Progenitor cell of endocrine pancreas (in vitro differentiated cells): ENCODE results near the gene BST1. TPM values are rescaled to one million over a fixed set of nuclear protein-coding genes. Genes with fewer than 3 reads are reported as not detected.

ENCODE experiments used
- DNase-seq: peaks from one replicate; pipeline ENCODE4 v3.0.0; 2021; ENCODE audit warnings: low spot score; ENCODE audit not compliant: unreplicated experiment
- H3K27ac Mint-ChIP-seq: 2 replicates; pipeline ENCODE4 v1.8.0; 2021; ENCODE audit warnings: mild to moderate bottlenecking, moderate library complexity, mixed read lengths
- H3K27me3 Mint-ChIP-seq: 2 replicates; pipeline ENCODE4 v1.8.0; 2021; ENCODE audit warnings: mixed read lengths
- H3K36me3 Mint-ChIP-seq: 2 replicates; pipeline ENCODE4 v1.8.0; 2022; ENCODE audit warnings: mixed read lengths; ENCODE audit not compliant: insufficient read depth
- H3K4me1 Mint-ChIP-seq: 2 replicates; pipeline ENCODE4 v1.8.0; 2021; ENCODE audit warnings: low read depth, mixed read lengths
- H3K4me3 Mint-ChIP-seq: 2 replicates; pipeline ENCODE4 v1.8.0; 2021; ENCODE audit warnings: low read depth, mild to moderate bottlenecking, moderate library complexity, mixed read lengths
- H3K9me3 Mint-ChIP-seq: 2 replicates; pipeline ENCODE4 v1.8.0; 2021; ENCODE audit warnings: low read depth, mixed read lengths
- CTCF ChIP-seq: fragments of 200-600 bp; sonication (generic); IDR thresholded peaks from one replicate; pipeline ENCODE4 v1.5.0; 2021; ENCODE audit warnings: antibody characterized with exemption, mild to moderate bottlenecking; ENCODE audit not compliant: unreplicated experiment
- total RNA-seq: library from RNA; stranded (reverse); gene quantifications from 2 replicates; pipeline ENCODE4 v1.2.1, GENCODE V29; 2021

Gene BST1
- total RNA-seq, 1 donor from 2014 or later = 0.38 TPM

GRCh38 chr4:15672101-15672500 lies 30.8 kb upstream of the BST1 start:
- no peak overlapping the region for H3K27ac Mint-ChIP-seq

GRCh38 chr4:15673337-15673736 lies 29.5 kb upstream of the BST1 start:
- Mint-ChIP-seq H3K36me3 (peaks cover 2% of the 10 kb centered on the region), H3K9me3 (no peaks in the 10 kb centered on the region), H3K27ac (no peak overlapping the region), H3K4me1 (peaks cover 5% of the 10 kb centered on the region), H3K27me3 (no peaks in the 10 kb centered on the region), H3K4me3 (no peak overlapping the region)
- DNase-seq = no peak
- TF ChIP-seq CTCF = no peak

More at GRCh38 chr4:15672101-15672500, 30.8 kb upstream of the BST1 start:
- no peak for TF ChIP-seq CTCF
- Mint-ChIP-seq H3K4me3 (no peak overlapping the region), H3K27me3 (no peaks in the 10 kb centered on the region), H3K9me3 (no peaks in the 10 kb centered on the region), H3K4me1 (no peaks in the 10 kb centered on the region), H3K36me3 (peaks cover 2% of the 10 kb centered on the region)
- no peak for DNase-seq

- Mint-ChIP-seq H3K27ac (no peak overlapping the region), H3K36me3 (peaks cover 2% of the 10 kb centered on the region), H3K27me3 (no peaks in the 10 kb centered on the region), H3K4me1 (peaks cover 5% of the 10 kb centered on the region), H3K4me3 (no peak overlapping the region), H3K9me3 (no peaks in the 10 kb centered on the region)
- TF ChIP-seq CTCF = no peak
- DNase-seq = no peak
These were observed 28.8 kb upstream of the BST1 start for GRCh38 chr4:15674046-15674445.

GRCh38 chr4:15674926-15675325 lies 27.9 kb upstream of the BST1 start:
- H3K9me3 Mint-ChIP-seq = no peaks in the 10 kb centered on the region
- H3K36me3 Mint-ChIP-seq = peaks cover 2% of the 10 kb centered on the region
- no peaks in the 10 kb centered on the region for H3K27me3 Mint-ChIP-seq
- no peak overlapping the region for H3K27ac Mint-ChIP-seq
- no peak for TF ChIP-seq CTCF
- peaks cover 8% of the 10 kb centered on the region for H3K4me1 Mint-ChIP-seq
- H3K4me3 Mint-ChIP-seq = no peak overlapping the region
- no peak for DNase-seq

- H3K27me3 Mint-ChIP-seq = no peaks in the 10 kb centered on the region
- no peak for TF ChIP-seq CTCF
- peaks cover 11% of the 10 kb centered on the region for H3K4me1 Mint-ChIP-seq
- H3K36me3 Mint-ChIP-seq = peaks cover 2% of the 10 kb centered on the region
- no peak overlapping the region for H3K27ac Mint-ChIP-seq
- no peak for DNase-seq
- no peak overlapping the region for H3K4me3 Mint-ChIP-seq
- no peaks in the 10 kb centered on the region for H3K9me3 Mint-ChIP-seq
These were observed 27.5 kb upstream of the BST1 start for GRCh38 chr4:15675356-15675755.
